GM18508 (cell line): ENCODE measurements around the gene SLC7A9.
"Not testable (repeated sequence)": the region's sequence is repeated elsewhere in the genome, so short reads cannot be mapped to it uniquely, and the experiment has no call there.

ENCODE experiments used
- ATAC-seq: cut with Tn5 transposase; IDR thresholded peaks from one replicate; pipeline ENCODE4 v1.9.1; 2021; ENCODE audit warnings: moderate number of reproducible peaks; ENCODE audit not compliant: insufficient read depth, unreplicated experiment

Gene SLC7A9

DNA sequence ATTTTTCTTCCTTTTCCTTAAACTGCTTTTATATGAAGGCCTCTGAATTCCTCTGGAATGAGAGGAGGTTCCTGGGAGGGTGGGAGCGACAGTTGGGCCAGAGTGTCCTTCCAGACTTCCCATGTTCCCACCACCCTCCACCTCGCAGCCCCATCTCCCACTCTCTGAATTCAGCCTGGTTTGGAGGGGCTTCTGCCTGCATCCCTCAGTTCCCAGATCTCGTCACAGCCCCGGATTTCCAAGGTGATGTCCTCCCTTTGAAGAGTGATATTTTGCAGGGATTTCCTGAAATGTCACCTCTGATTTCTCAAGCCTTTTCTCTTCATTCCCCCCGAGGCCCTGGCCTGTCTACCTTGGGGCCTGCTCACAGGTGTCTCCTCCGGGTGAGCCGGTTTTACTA, 16.7 kb upstream of the SLC7A9 start:
- ATAC-seq, result no peak

GRCh38 chr19:32885255-32885654, 15.7 kb upstream of the SLC7A9 start:
- ATAC-seq, result not testable (repeated sequence)

DNA sequence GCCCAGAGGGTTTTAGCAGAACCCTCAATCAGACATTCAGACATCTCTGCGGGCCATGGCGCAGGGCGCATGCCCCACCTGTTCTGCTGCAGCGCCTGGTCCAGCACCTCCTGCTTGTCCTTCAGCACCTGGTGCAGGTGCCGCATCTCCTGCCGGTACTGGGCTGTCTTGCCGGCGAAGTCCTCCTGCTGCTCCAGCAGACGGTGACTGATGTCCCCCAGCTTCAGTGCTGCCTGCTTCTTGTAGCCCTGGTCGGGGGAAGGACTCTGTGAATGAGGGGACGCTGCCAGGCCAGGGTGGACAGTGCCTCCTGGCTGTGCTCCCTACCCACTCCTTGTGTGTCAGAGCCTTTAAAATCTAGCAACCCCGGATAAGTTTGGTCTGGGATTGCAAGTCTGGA, 12.2 kb upstream of the SLC7A9 start:
- ATAC-seq, result no peak

GRCh38 chr19:32880622-32881021, 11.1 kb upstream of the SLC7A9 start:
- ATAC-seq, result no peak

GRCh38 chr19:32879741-32880140, 10.2 kb upstream of the SLC7A9 start:
- ATAC-seq, result no peak

DNA sequence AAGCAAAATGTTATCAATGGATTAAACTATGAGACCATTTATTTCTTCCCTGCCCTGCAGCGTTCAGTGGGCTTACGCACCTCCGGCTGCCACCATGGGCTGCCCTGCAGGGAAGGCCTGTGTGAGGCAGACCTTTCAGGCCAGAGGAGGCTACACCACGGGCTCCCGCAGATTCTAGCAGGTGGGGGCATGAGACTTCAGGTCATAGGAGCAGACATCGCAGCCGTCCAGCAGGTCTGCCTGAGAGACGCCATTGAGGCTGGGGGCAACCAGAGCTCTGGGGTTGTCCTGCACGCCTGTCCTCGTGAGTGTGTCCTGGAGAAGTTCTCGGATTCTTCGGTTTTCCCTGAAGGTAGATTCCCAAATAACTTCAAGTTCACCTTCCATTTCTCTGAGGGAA, 9.4 kb upstream of the SLC7A9 start:
- ATAC-seq, result no peak

DNA sequence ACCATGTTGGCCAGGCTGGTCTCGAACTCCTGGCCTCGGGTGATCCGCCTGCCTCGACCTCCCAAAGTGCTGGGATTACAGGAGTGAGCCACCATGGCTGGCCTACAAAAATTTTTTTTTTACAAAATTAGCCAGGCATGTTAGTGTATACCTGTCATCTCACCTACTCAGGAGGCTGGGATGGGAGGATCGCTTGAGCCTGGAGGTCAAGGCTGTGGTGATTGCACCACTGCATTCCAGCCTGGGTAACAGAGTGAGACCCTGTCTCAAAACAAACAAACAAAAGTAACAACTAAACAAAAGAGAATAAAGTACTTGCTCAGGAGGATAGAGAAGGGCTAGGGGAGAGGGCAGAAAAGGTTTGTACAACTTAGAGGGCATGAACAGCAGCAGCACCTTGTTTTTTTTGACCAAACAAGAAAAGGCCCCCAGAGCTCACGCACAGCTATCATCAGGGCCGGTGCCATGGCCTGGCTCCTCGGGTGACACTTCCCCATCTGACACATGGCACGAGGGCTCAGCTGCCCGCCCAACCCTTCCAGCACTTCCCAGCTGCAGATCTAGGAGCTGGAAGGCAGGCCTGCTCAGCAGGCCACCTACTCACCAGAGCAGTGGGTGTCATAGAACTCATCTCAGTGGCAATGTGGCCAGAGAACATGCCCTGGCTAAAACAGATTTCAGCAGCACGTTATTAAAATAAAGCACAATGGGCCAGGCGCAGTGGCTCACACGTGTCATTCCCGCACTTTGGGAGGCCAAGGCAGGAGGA, 8.6 kb upstream of the SLC7A9 start:
- ATAC-seq, result no peak

DNA sequence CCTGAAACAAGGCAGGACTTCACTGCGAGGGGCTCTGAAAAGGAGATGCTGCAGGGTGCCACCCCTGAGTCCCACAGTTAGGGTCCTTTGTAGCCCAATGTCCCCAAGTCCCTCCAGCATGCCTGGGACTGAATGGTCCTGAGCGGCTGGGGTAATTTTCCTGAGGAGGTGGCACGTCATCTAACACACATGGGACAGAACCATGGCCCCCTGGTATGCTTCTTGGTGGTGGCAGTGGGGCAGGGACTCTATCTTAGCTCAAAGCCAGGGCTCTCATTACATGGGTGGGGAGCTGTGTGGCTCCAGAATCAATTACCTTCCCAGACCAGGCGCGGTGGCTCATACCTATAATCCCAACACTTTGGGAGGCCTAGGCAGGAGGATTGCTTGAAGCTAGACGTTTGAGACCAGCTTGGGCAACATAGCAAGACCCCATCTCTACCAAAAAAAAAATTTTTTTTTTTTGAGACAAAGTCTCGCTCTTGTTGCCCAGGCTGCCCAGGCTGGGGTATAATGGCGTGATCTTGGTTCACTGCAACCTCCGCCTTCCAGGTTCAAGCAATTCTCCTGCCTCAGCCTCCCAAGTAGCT, 7.9 kb upstream of the SLC7A9 start:
- no peak for ATAC-seq

DNA sequence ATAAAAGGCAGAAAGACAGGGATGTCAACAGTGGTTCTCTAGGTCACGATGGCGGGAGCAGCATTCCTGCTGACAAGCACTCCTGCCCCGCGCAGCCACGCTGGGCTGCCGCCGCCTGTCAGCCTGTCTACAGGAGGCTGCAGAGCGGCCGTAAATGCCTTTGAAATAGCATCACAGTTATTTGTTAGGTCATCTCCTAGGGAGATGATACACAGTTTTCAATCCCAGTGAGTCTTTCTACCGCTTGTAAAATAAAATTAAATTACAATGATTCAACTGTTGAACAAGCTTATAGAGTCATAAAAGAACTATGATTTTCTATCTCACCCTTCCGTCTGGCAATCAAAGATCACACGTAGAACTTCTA, 7.3 kb upstream of the SLC7A9 start:
- no peak for ATAC-seq

DNA sequence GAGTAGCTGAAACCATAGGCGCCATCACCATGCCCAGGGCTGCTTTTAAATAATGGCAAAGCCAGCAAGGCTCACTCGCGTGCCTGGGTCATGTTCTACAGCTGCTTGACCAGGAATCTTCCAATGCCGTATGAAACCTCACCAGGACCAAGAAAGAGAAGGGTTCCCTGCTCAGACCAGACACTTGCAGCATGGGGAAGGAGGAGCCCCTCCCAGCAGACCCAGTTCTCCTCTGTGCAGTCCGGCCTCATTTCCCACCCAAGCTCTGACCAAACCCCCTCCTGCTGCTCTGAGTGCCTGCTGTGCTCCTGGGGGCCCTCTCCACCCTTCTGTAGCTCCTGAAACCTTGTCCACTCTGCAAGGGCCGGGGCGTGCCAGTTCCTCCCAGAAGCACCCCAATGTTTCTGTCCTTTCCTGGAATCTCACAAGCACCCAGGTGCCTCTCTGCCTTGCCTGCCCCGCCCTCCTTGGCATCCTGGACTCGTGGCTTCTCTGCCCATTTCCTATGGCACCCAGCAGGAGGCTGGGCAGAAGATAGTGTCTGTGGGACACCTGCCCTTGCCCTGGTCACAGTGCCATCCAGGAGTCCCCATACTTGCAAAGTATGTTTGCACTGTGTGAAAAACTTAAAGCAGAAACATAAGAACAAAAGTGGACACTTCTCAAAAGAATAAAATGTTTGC, 6.8 kb upstream of the SLC7A9 start:
- ATAC-seq, result no peak

GRCh38 chr19:32875428-32875827, 5.9 kb upstream of the SLC7A9 start:
- no peak for ATAC-seq

DNA sequence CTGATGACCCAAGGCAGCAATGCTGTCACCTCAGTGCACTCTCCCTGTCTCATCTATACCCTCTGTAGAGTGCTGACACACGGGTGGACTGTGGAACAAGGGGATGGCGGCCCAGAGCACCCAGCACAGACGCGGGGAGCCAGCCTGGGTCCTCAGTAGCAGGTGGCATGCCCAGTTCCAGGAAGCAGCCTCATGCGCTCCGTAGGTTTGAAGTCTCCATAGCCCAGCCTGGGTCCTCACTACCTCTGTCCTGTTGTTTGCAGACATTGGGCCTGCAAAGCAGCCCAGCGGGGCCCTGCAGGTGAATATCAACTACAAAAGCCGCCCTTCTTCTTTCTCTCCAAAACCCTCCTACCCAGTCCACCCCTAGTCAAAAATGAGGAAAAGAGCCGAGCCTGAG, 5.0 kb upstream of the SLC7A9 start:
- ATAC-seq, result no peak

GRCh38 chr19:32873247-32873959, 3.8 kb upstream of the SLC7A9 start:
- no peak for ATAC-seq

- ATAC-seq, result no peak
Observed at GRCh38 chr19:32872391-32872790, 2.8 kb upstream of the SLC7A9 start.

GRCh38 chr19:32870981-32871451, 1.4 kb upstream of the SLC7A9 start:
- no peak for ATAC-seq

GRCh38 chr19:32869966-32870573, 503 bp upstream of the SLC7A9 start:
- ATAC-seq, result no peak

- ATAC-seq, result no peak
Observed at GRCh38 chr19:32868206-32868950, 1.2 kb downstream of the SLC7A9 start.

GRCh38 chr19:32867436-32867835, 2.1 kb downstream of the SLC7A9 start:
- not testable (repeated sequence) for ATAC-seq

- no peak for ATAC-seq
Observed at GRCh38 chr19:32866564-32867265, 2.9 kb downstream of the SLC7A9 start.
